Neural progenitor cell (in vitro differentiated cells): Measurements from ENCODE around the gene EVI2A. TPM values are rescaled to one million over a fixed set of nuclear protein-coding genes. Genes with fewer than 3 reads are reported as not detected.

Experiments
- DNase-seq: peaks from one replicate; pipeline ENCODE4 v3.0.0-alpha.2; 2016; ENCODE audit warnings: low spot score
- H2AFZ ChIP-seq: fragments of 200-600 bp; sonication (generic); replicated peaks from 2 replicates; pipeline ENCODE4 v1.6.1; 2016; ENCODE audit warnings: antibody characterized with exemption
- H3F3A ChIP-seq: fragments of 200-600 bp; sonication (generic); 2 replicates; pipeline ENCODE4 v1.6.1; 2016; ENCODE audit warnings: antibody characterized with exemption, low read depth
- H3K27ac ChIP-seq: fragments of 200-600 bp; sonication (generic); 2 replicates; pipeline ENCODE4 v1.5.1; 2016; ENCODE audit warnings: mild to moderate bottlenecking
- H3K27me3 ChIP-seq: fragments of 200-600 bp; sonication (generic); 2 replicates; pipeline ENCODE4 v1.6.1; 2016; ENCODE audit warnings: mild to moderate bottlenecking, moderate library complexity
- H3K36me3 ChIP-seq: fragments of 200-600 bp; sonication (generic); 2 replicates; pipeline ENCODE4 v1.5.1; 2016
- H3K4me1 ChIP-seq: fragments of 200-600 bp; sonication (generic); 2 replicates; pipeline ENCODE4 v1.6.1; 2016; ENCODE audit warnings: mixed run types
- H3K4me2 ChIP-seq: fragments of 200-600 bp; sonication (generic); 2 replicates; pipeline ENCODE4 v1.6.1; 2016
- H3K4me3 ChIP-seq: fragments of 200-600 bp; sonication (generic); 2 replicates; pipeline ENCODE4 v1.5.1; 2016
- H3K79me2 ChIP-seq: fragments of 200-600 bp; sonication (generic); 2 replicates; pipeline ENCODE4 v1.6.1; 2016; ENCODE audit warnings: low read depth
- H3K9ac ChIP-seq: fragments of 200-600 bp; sonication (generic); 2 replicates; pipeline ENCODE4 v1.6.1; 2016
- H3K9me3 ChIP-seq: fragments of 200-600 bp; sonication (generic); 2 replicates; pipeline ENCODE4 v1.5.1; 2016; ENCODE audit warnings: low read depth
- H4K20me1 ChIP-seq: fragments of 200-600 bp; sonication (generic); 2 replicates; pipeline ENCODE4 v1.6.1; 2016; ENCODE audit warnings: low read depth
- H3K27ac Mint-ChIP-seq: 3 replicates; pipeline ENCODE4 v1.8.0; 2021; ENCODE audit warnings: mixed read lengths
- H3K27me3 Mint-ChIP-seq: 2 replicates; pipeline ENCODE4 v1.8.0; 2022; ENCODE audit warnings: low read depth, mild to moderate bottlenecking, inconsistent platforms, moderate library complexity, mixed read lengths; ENCODE audit not compliant: insufficient read depth
- H3K36me3 Mint-ChIP-seq: 3 replicates; pipeline ENCODE4 v1.8.0; 2021; ENCODE audit warnings: mixed read lengths
- H3K4me1 Mint-ChIP-seq: 3 replicates; pipeline ENCODE4 v1.8.0; 2021; ENCODE audit warnings: mixed read lengths
- H3K4me3 Mint-ChIP-seq: 3 replicates; pipeline ENCODE4 v1.8.0; 2021; ENCODE audit warnings: mild to moderate bottlenecking, moderate library complexity, mixed read lengths
- H3K9me3 Mint-ChIP-seq: 3 replicates; pipeline ENCODE4 v1.8.0; 2020; ENCODE audit warnings: mixed read lengths
- EZH2 ChIP-seq: fragments of 200-600 bp; sonication (generic); IDR thresholded peaks from 2 replicates; pipeline ENCODE4 v1.6.1; 2017; ENCODE audit warnings: antibody characterized with exemption, mild to moderate bottlenecking, moderate library complexity
- EZH2phosphoT487 ChIP-seq: fragments of 200-600 bp; sonication (generic); IDR thresholded peaks from 2 replicates; pipeline ENCODE4 v1.6.1; 2017; ENCODE audit warnings: antibody characterized with exemption
- total RNA-seq: library from RNA; depleted of rRNA; stranded (reverse); fragments of >200 nt; gene quantifications from 2 replicates; pipeline ENCODE4 v1.2.3, GENCODE V29; 2015; ENCODE audit warnings: low replicate concordance
- TF ChIP-seq, protein P1 (sequence below): fragments of 200-600 bp; sonication (generic); IDR thresholded peaks from 2 replicates; pipeline ENCODE4 v1.5.1; 2017; ENCODE audit warnings: antibody characterized with exemption, mild to moderate bottlenecking

The EVI2A gene
- total RNA-seq, 1 donor from 2014 or later, result not detected

DNA sequence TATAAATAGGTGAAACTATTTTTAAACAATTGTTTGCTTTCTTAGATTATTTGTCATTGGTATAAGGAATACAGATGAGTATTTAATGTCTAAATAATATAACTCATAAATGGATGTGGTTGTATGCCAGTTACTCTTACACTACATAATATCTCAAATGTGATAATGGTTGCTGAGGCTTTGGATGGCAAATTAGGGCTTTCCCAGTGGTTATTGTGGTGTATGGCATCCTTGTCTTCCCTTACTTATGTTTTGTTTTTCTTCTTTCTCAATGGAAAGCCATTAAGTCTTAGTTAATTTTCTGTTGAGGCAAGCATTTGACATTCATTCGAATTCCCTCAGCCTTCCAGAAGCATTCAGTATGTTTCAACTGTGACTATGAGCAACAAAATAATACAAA is 34.8 kb downstream of the EVI2A start:
- H3K9me3 ChIP-seq, result no peaks in the 10 kb centered on the region
- H3K27me3 Mint-ChIP-seq, result no peaks in the 10 kb centered on the region
- H3K4me1 Mint-ChIP-seq, result no peaks in the 10 kb centered on the region
- no peak for TF ChIP-seq EZH2phosphoT487
- no peaks in the 10 kb centered on the region for H3K9me3 Mint-ChIP-seq
- H4K20me1 ChIP-seq, result no peaks in the 10 kb centered on the region
- no peak overlapping the region for H2AFZ ChIP-seq
- no peak overlapping the region for H3K27ac ChIP-seq
- peaks cover 14% of the 10 kb centered on the region for H3K36me3 Mint-ChIP-seq
- no peak overlapping the region for H3K4me2 ChIP-seq
- H3K79me2 ChIP-seq, result no peaks in the 10 kb centered on the region
- no peak for DNase-seq
- no peaks in the 10 kb centered on the region for H3K27me3 ChIP-seq
- no peak overlapping the region for H3K4me3 ChIP-seq
- no peak overlapping the region for H3K9ac ChIP-seq
- no peaks in the 10 kb centered on the region for H3F3A ChIP-seq
- no peaks in the 10 kb centered on the region for H3K4me1 ChIP-seq
- no peaks in the 10 kb centered on the region for H3K36me3 ChIP-seq
- no peak overlapping the region for H3K4me3 Mint-ChIP-seq
- H3K27ac Mint-ChIP-seq, result no peak overlapping the region

DNA sequence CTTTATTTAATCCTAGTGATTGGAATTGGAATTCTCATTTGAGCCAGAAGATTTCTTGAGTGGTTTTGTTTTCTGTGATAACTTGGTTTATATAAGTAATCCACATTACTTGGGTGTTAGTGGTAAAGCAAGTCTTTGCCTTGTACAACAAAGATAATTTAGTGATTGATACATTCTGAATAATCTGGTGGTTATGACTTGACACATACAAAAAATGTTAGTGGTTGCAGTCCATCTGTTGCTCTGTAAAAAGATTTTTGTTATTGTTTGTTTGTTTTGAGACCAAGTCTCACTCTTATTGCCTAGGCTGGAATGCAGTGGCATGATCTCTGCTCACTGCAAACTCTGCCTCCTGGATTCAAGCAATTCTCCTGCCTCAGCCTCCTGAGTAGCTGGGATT is 37.6 kb downstream of the EVI2A start:
- Mint-ChIP-seq H3K27ac (no peak overlapping the region), H3K4me1 (no peaks in the 10 kb centered on the region), H3K27me3 (no peaks in the 10 kb centered on the region), H3K9me3 (no peaks in the 10 kb centered on the region), H3K36me3 (peaks cover 21% of the 10 kb centered on the region), H3K4me3 (no peak overlapping the region)
- peaks cover 9% of the 10 kb centered on the region for H3K4me1 ChIP-seq
- no peaks in the 10 kb centered on the region for H4K20me1 ChIP-seq
- H3K9me3 ChIP-seq, result no peaks in the 10 kb centered on the region
- H3K79me2 ChIP-seq, result no peaks in the 10 kb centered on the region
- H3K4me2 ChIP-seq, result no peak overlapping the region
- no peak for DNase-seq
- no peak overlapping the region for H3K27ac ChIP-seq
- no peaks in the 10 kb centered on the region for H3K36me3 ChIP-seq
- no peaks in the 10 kb centered on the region for H3K27me3 ChIP-seq
- no peak overlapping the region for H3K4me3 ChIP-seq
- no peak overlapping the region for H2AFZ ChIP-seq
- no peaks in the 10 kb centered on the region for H3F3A ChIP-seq
- H3K9ac ChIP-seq, result no peak overlapping the region
- TF ChIP-seq EZH2, result no peak
- no peak for TF ChIP-seq EZH2phosphoT487
- TF ChIP-seq, protein P1, sequence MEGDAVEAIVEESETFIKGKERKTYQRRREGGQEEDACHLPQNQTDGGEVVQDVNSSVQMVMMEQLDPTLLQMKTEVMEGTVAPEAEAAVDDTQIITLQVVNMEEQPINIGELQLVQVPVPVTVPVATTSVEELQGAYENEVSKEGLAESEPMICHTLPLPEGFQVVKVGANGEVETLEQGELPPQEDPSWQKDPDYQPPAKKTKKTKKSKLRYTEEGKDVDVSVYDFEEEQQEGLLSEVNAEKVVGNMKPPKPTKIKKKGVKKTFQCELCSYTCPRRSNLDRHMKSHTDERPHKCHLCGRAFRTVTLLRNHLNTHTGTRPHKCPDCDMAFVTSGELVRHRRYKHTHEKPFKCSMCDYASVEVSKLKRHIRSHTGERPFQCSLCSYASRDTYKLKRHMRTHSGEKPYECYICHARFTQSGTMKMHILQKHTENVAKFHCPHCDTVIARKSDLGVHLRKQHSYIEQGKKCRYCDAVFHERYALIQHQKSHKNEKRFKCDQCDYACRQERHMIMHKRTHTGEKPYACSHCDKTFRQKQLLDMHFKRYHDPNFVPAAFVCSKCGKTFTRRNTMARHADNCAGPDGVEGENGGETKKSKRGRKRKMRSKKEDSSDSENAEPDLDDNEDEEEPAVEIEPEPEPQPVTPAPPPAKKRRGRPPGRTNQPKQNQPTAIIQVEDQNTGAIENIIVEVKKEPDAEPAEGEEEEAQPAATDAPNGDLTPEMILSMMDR, result no peak

DNA sequence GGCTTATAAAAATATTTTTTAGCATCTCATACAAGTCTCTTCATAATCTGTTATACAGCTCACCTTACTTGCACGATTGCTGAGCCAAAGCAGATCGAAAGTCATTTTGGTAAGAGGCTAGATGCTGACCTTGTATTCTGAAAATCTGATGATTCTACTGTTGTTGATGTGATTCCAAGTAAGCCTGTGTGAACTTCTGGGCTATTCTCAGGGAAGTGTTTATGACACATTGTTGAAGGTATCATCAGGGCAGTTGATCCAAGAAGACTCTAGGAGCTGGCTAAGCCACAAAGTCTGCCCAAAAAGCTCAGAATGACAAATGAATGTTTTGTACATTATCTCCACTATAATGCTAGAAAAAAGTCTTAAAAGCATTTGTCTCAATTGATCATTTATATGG is 40.4 kb downstream of the EVI2A start:
- no peak for DNase-seq
- no peaks in the 10 kb centered on the region for H3K79me2 ChIP-seq
- H3K4me3 Mint-ChIP-seq, result no peak overlapping the region
- no peaks in the 10 kb centered on the region for H4K20me1 ChIP-seq
- H3K36me3 ChIP-seq, result peaks cover 2% of the 10 kb centered on the region
- H3F3A ChIP-seq, result no peaks in the 10 kb centered on the region
- H3K9me3 Mint-ChIP-seq, result no peaks in the 10 kb centered on the region
- no peak overlapping the region for H3K27ac ChIP-seq
- TF ChIP-seq EZH2 (no peak), EZH2phosphoT487 (no peak)
- TF ChIP-seq, protein P1, result no peak
- no peaks in the 10 kb centered on the region for H3K27me3 ChIP-seq
- H2AFZ ChIP-seq, result no peak overlapping the region
- H3K27me3 Mint-ChIP-seq, result no peaks in the 10 kb centered on the region
- H3K9me3 ChIP-seq, result no peaks in the 10 kb centered on the region
- no peak overlapping the region for H3K4me2 ChIP-seq
- H3K9ac ChIP-seq, result no peak overlapping the region
- H3K4me1 Mint-ChIP-seq, result no peaks in the 10 kb centered on the region
- no peak overlapping the region for H3K27ac Mint-ChIP-seq
- H3K4me3 ChIP-seq, result no peak overlapping the region
- H3K36me3 Mint-ChIP-seq, result peaks cover 25% of the 10 kb centered on the region
- H3K4me1 ChIP-seq, result peaks cover 9% of the 10 kb centered on the region

DNA sequence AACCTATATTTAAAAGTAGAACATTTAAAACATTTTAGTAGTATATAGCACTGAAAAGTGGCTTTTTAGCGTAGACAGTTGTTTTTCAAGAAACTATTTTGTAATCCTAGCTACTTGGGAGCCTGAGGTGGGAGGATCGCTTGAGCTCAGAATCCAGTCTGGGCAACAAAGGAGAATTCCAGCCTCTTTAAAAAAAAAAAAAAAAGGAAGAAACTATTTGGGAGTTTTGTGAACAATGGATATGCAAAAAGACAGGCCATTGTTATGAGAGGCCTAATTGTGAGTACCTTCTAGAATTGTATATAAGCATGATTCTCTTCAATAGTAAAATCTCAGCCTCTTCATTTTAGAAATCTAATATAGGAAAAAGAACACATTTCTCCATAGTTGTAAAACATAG is 42.0 kb downstream of the EVI2A start:
- Mint-ChIP-seq H3K4me3 (no peak overlapping the region), H3K36me3 (peaks cover 32% of the 10 kb centered on the region), H3K27ac (no peak overlapping the region), H3K4me1 (no peaks in the 10 kb centered on the region), H3K27me3 (no peaks in the 10 kb centered on the region), H3K9me3 (no peaks in the 10 kb centered on the region)
- H3F3A ChIP-seq, result no peaks in the 10 kb centered on the region
- H3K36me3 ChIP-seq, result peaks cover 2% of the 10 kb centered on the region
- H3K4me3 ChIP-seq, result no peak overlapping the region
- peaks cover 9% of the 10 kb centered on the region for H3K4me1 ChIP-seq
- no peak overlapping the region for H3K9ac ChIP-seq
- H3K9me3 ChIP-seq, result no peaks in the 10 kb centered on the region
- H4K20me1 ChIP-seq, result no peaks in the 10 kb centered on the region
- no peak overlapping the region for H3K4me2 ChIP-seq
- H3K27me3 ChIP-seq, result no peaks in the 10 kb centered on the region
- H3K27ac ChIP-seq, result no peak overlapping the region
- TF ChIP-seq EZH2phosphoT487 (no peak), EZH2 (no peak)
- TF ChIP-seq, protein P1, result no peak
- H2AFZ ChIP-seq, result no peak overlapping the region
- no peaks in the 10 kb centered on the region for H3K79me2 ChIP-seq
- DNase-seq, result no peak
